HFF-Myc (cell line): Measurements from ENCODE around the gene GRAMD4.

Experiments used
- DNase-seq: peaks from one replicate; pipeline ENCODE4 v3.0.0-alpha.2; 2011; ENCODE audit warnings: low read depth; ENCODE audit errors: extremely low read depth
- H3K4me3 ChIP-seq: replicated peaks from 2 replicates; pipeline ENCODE4 v1.5.1; 2011; ENCODE audit warnings: low read depth, mild to moderate bottlenecking, control low read depth, low read length
- CTCF ChIP-seq: IDR thresholded peaks from 2 replicates; pipeline ENCODE4 v1.5.1; 2012; ENCODE audit warnings: mild to moderate bottlenecking, low read depth, low read length, control low read depth; ENCODE audit errors: missing control alignments

GRAMD4 gene

DNA sequence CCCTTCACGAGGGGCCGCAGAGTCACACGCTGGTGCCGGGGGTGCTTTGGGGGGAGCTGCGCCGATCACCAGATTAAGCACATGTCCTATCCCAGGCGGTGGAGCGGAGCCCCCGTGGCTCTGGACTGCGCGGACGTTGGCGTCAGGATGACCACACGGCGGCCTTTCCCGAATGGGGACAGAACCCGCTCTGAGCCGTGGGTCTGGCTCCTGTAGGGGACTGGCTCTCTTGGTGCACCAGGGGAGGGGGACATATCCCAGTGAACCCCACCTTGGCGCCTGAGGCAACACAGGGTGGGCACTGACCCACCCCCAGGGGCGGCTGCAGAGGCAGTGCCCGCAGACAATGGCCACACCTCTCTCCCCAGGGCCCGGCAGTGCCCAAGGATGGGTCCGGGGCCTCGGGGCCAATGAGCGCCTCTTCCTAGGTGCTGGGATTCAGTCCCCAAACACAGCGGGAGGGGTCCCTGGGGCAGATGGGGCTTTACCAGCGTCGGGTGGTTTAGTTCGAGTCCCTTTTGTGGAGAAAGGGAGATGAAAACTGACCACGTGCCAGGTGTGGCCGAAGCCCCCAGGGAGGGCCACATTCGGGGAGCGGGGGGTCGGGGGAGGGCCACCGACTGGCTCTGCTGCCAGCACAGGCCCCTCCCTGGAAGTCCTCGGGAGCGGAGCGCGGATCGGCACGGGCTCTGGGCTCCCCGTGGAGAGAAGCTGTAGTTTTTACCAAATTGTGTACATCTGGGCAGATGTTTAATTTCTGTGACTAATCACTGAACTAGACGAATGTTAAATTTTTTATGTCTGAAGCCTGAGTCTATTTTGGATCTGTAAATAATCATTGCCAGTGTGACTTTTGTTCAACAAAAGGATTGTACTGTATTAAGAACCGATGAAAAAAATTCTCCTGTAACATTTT is 58.9 kb downstream of the GRAMD4 start:
- no peak for TF ChIP-seq CTCF
- no peak overlapping the region for H3K4me3 ChIP-seq
- no peak for DNase-seq

GRCh38 chr22:46679706-46680269 is 59.6 kb downstream of the GRAMD4 start:
- H3K4me3 ChIP-seq, result no peak overlapping the region
- no peak for DNase-seq
- no peak for TF ChIP-seq CTCF

GRCh38 chr22:46681010-46681409 is 60.8 kb downstream of the GRAMD4 start:
- no peak overlapping the region for H3K4me3 ChIP-seq
- DNase-seq, result no peak
- no peak for TF ChIP-seq CTCF

- TF ChIP-seq CTCF, result no peak
Observed at GRCh38 chr22:46682011-46682731, 62.0 kb downstream of the GRAMD4 start.

GRCh38 chr22:46684706-46685105 is 64.5 kb downstream of the GRAMD4 start:
- H3K4me3 ChIP-seq, result no peak overlapping the region
- no peak for DNase-seq
- TF ChIP-seq CTCF, result no peak

More at GRCh38 chr22:46682011-46682731, 62.0 kb downstream of the GRAMD4 start:
- no peak for DNase-seq
- H3K4me3 ChIP-seq, result no peak overlapping the region

DNA sequence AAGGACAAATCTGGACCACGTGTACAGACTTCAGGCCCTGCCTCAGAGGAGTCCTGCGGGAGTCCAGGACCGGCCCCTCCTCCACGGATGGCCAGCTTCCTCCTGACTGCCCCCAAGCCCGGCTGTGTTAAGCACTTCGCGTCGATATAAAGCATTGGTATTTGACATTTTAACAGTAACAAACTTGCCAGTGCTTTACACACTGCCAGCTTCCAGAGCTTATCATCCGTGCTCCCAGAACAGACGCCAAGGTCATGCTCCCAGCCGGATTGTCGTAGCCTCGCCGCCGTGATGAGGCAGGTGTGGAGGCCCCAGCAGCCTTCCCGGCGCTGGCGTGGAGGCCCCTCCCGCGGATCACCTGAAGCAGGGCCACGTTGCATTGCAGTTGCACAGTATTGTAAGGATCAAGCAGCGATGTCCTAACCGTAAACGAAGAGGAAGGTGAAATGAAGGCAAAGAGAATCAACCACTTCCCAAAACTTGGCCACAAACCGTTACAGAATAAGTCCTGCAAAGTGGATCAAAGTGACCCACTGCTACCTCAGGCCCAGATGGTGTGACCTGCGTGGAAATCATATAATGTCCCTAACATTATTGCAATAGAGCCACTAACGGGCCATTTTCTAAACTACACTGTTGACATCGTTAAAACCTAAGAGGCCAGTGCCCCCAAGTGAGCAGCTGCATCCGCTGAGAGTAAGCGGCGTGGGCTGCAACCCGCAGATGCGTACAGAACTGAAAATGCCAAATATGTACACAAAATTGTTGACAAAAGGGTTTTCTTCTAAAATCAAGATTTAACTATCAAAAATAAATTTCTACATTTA is 66.2 kb downstream of the GRAMD4 start:
- DNase-seq, result no peak
- no peak for TF ChIP-seq CTCF
- H3K4me3 ChIP-seq, result no peak overlapping the region
